BLaER1 treated with 17β-estradiol and CSF1 and Interleukin-3, amounts not matched to agents 10 nM and 100 nM (cell line): Measurements from ENCODE around the gene ZNF595.
"Not testable (repeated sequence)": the region's sequence is repeated elsewhere in the genome, so short reads cannot be mapped to it uniquely, and the experiment has no call there.

Source experiments
- H3K27ac ChIP-seq, 11 experiments: shearing (Covaris generic); formaldehyde crosslinking; 2 replicates each; pipeline ENCODE4 v1.8.1; 2022
- H3K27me3 ChIP-seq, 11 experiments: shearing (Covaris generic); formaldehyde crosslinking; 2 replicates each; pipeline ENCODE4 v1.8.1; 2022
- H3K36me3 ChIP-seq, 11 experiments: shearing (Covaris generic); formaldehyde crosslinking; 2 replicates each; pipeline ENCODE4 v1.8.1; 2022
- H3K4me1 ChIP-seq, 10 experiments: shearing (Covaris generic); formaldehyde crosslinking; 2 replicates each; pipeline ENCODE4 v1.8.1; 2022
- H3K4me2 ChIP-seq, 11 experiments: shearing (Covaris generic); formaldehyde crosslinking; 2 replicates each; pipeline ENCODE4 v1.8.1; 2022
- H3K4me3 ChIP-seq, 10 experiments: shearing (Covaris generic); formaldehyde crosslinking; 2 replicates each; pipeline ENCODE4 v1.8.1; 2022
- H3K9ac ChIP-seq, 11 experiments: shearing (Covaris generic); formaldehyde crosslinking; 2 replicates each; pipeline ENCODE4 v1.8.1; 2022
- H3K9me3 ChIP-seq, 11 experiments: shearing (Covaris generic); formaldehyde crosslinking; replicated peaks in 1 of 11; 2 replicates each; pipeline ENCODE4 v1.8.1; 2022
- H4K20me1 ChIP-seq, 11 experiments: shearing (Covaris generic); formaldehyde crosslinking; 2 replicates each; pipeline ENCODE4 v1.8.1; 2022
- Cebpa-rat ChIP-seq, 11 experiments: shearing (Covaris generic); IDR thresholded peaks; 2 replicates each; pipeline ENCODE4 v1.8.1; 2022

The ZNF595 gene

GRCh38 chr4:121408-122084 is 68.4 kb downstream of the ZNF595 start:
- Histone ChIP-seq H3K36me3 (peaks cover 10 to 21% (median 12%) of the 10 kb centered on the region in 11 experiments), H4K20me1 (peaks cover 0 to 11% (median 0%) of the 10 kb centered on the region in 11 experiments; a peak in 6 of 22 replicates), H3K4me2 (peak overlapping the region; percentile 72 to 92 (median 89)), H3K9me3 (peaks cover 74 to 88% (median 77%) of the 10 kb centered on the region in 11 experiments), H3K4me1 (peaks cover 29 to 43% (median 36%) of the 10 kb centered on the region in 10 experiments), H3K27ac (peak overlapping the region; percentile 68 to 94 (median 89)), H3K27me3 (no peaks in the 10 kb centered on the region), H3K4me3 (peak overlapping the region; percentile 33 to 91 (median 56)), H3K9ac (peak overlapping the region; percentile 58 to 85 (median 81); a peak in 21 of 22 replicates)
- TF ChIP-seq Cebpa-rat (IDR thresholded peaks at IDR 0.05), result peak in 3 of 11 experiments; percentile 6 to 29 (median 19); a peak in 2 of 22 replicates

- Histone ChIP-seq H3K4me3 (peak overlapping the region; percentile 79 to 95 (median 84)), H3K4me1 (peaks cover 29 to 41% (median 35%) of the 10 kb centered on the region in 10 experiments), H3K4me2 (peak overlapping the region; percentile 33 to 97 (median 64); a peak in 20 of 22 replicates), H4K20me1 (peaks cover 0 to 11% (median 0%) of the 10 kb centered on the region in 11 experiments; a peak in 6 of 22 replicates), H3K27ac (peak overlapping the region; percentile 82 to 97 (median 94); a peak in 21 of 22 replicates), H3K9me3 (peaks cover 55 to 69% (median 58%) of the 10 kb centered on the region in 11 experiments), H3K36me3 (peaks cover 14 to 22% (median 17%) of the 10 kb centered on the region in 11 experiments), H3K9ac (peak overlapping the region; percentile 84 to 98 (median 92); a peak in 19 of 22 replicates)
- H3K27me3 ChIP-seq, result not testable (repeated sequence)
These were observed 70.8 kb downstream of the ZNF595 start for GRCh38 chr4:123922-124274.

GRCh38 chr4:124275-125081 is 71.4 kb downstream of the ZNF595 start, which contains the start of gene ZNF718:
TSS of gene ZNF718 (plus strand) at chr4:124501. CDS start at chr4:124671, 170 bp downstream.
- Histone ChIP-seq H3K4me3 (peak within 1 kb of the TSS; percentile 79 to 95 (median 84)), H3K36me3 (peaks cover 14 to 22% (median 17%) of the 10 kb centered on the region in 11 experiments), H3K4me1 (peaks cover 29 to 41% (median 35%) of the 10 kb centered on the region in 10 experiments), H3K4me2 (peak within 1 kb of the TSS; percentile 82 to 99 (median 94)), H3K27me3 (no peaks in the 10 kb centered on the region), H3K27ac (peak within 1 kb of the TSS; percentile 82 to 97 (median 94)), H4K20me1 (peaks cover 0 to 11% (median 0%) of the 10 kb centered on the region in 11 experiments; a peak in 6 of 22 replicates), H3K9ac (peak within 1 kb of the TSS; percentile 84 to 98 (median 92)), H3K9me3 (peaks cover 50 to 64% (median 52%) of the 10 kb centered on the region in 11 experiments)
- TF ChIP-seq Cebpa-rat (IDR thresholded peaks at IDR 0.05), result no peak

- Histone ChIP-seq H4K20me1 (peaks cover 0 to 11% (median 0%) of the 10 kb centered on the region in 11 experiments; a peak in 6 of 22 replicates), H3K36me3 (peaks cover 14 to 21% (median 16%) of the 10 kb centered on the region in 11 experiments), H3K27ac (peak overlapping the region; percentile 82 to 97 (median 94)), H3K4me1 (peaks cover 24 to 35% (median 32%) of the 10 kb centered on the region in 10 experiments), H3K9me3 (peaks cover 42 to 56% (median 45%) of the 10 kb centered on the region in 11 experiments), H3K9ac (peak overlapping the region; percentile 84 to 98 (median 92)), H3K4me3 (peak overlapping the region; percentile 79 to 95 (median 84)), H3K4me2 (peak overlapping the region; percentile 82 to 99 (median 94)), H3K27me3 (no peaks in the 10 kb centered on the region)
- no peak for TF ChIP-seq Cebpa-rat (IDR thresholded peaks at IDR 0.05)
These were observed 72.1 kb downstream of the ZNF595 start for GRCh38 chr4:125091-125771.

GRCh38 chr4:125833-126232 is 72.7 kb downstream of the ZNF595 start:
- Histone ChIP-seq H3K4me1 (peaks cover 18 to 29% (median 26%) of the 10 kb centered on the region in 10 experiments), H3K9me3 (peaks cover 37 to 50% (median 39%) of the 10 kb centered on the region in 11 experiments), H3K36me3 (peaks cover 14 to 21% (median 15%) of the 10 kb centered on the region in 11 experiments), H4K20me1 (peaks cover 0 to 11% (median 0%) of the 10 kb centered on the region in 11 experiments; a peak in 6 of 22 replicates), H3K27me3 (no peaks in the 10 kb centered on the region), H3K27ac (peak overlapping the region; percentile 82 to 97 (median 94); a peak in 20 of 22 replicates), H3K9ac (peak overlapping the region; percentile 84 to 98 (median 92)), H3K4me3 (peak overlapping the region; percentile 79 to 95 (median 84)), H3K4me2 (peak overlapping the region; percentile 82 to 99 (median 94))
- TF ChIP-seq Cebpa-rat (IDR thresholded peaks at IDR 0.05), result no peak

GRCh38 chr4:132483-132882 is 79.4 kb downstream of the ZNF595 start:
- H4K20me1 ChIP-seq, result no peaks in the 10 kb centered on the region
- no peak overlapping the region for H3K4me3 ChIP-seq
- H3K4me2 ChIP-seq, result no peak overlapping the region
- no peaks in the 10 kb centered on the region for H3K4me1 ChIP-seq
- no peaks in the 10 kb centered on the region; a peak in 1 of 22 replicates for H3K27me3 ChIP-seq
- peaks cover 45 to 46% (median 46%) of the 10 kb centered on the region in 11 experiments for H3K9me3 ChIP-seq
- peaks cover 45 to 46% (median 45%) of the 10 kb centered on the region in 11 experiments for H3K36me3 ChIP-seq
- H3K9ac ChIP-seq, result no peak overlapping the region
- no peak overlapping the region for H3K27ac ChIP-seq
- TF ChIP-seq Cebpa-rat (IDR thresholded peaks at IDR 0.05), result no peak
